Panc1 (cell line): ENCODE measurements around the gene GNPDA2. TPM values are rescaled to one million over a fixed set of nuclear protein-coding genes. Genes with fewer than 3 reads are reported as not detected.

Experiments
- ATAC-seq: fragments of 200-7000 bp; cut with Tn5 transposase; 2 replicates; pipeline ENCODE4 v1.9.1; 2020; ENCODE audit warnings: mild to moderate bottlenecking, moderate library complexity
- BruUV-seq: library from RNA; stranded (reverse); fragments of 400-500 nt; replicated peaks from 2 replicates; lab custom pipeline; 2021; lab: Mats Ljungman, UMichigan
- CTCF ChIA-PET: fragments of 300-600 bp; sonication (Branson Sonifier 250); formaldehyde crosslinking; loops from one replicate; lab custom pipeline; 2022; ENCODE audit warnings: antibody characterized with exemption; lab: Charles Lee
- POLR2A ChIA-PET: fragments of 300-600 bp; sonication (Branson Sonifier 250); formaldehyde crosslinking; loops from one replicate; lab custom pipeline; 2022; ENCODE audit warnings: antibody characterized with exemption; lab: Charles Lee
- DNase-seq: peaks from one replicate; pipeline ENCODE4 v3.0.0-alpha.2; 2010; ENCODE audit warnings: low read depth, low spot score
- H3K27ac ChIP-seq: 2 replicates; pipeline ENCODE4 v1.5.1; 2011; ENCODE audit warnings: mild to moderate bottlenecking, low read length, inconsistent platforms
- H3K27me3 ChIP-seq: fragments of 200-500 bp; sonication (Bioruptor generic); 2 replicates; pipeline ENCODE4 v1.6.0; 2014; ENCODE audit warnings: low read length, inconsistent platforms; ENCODE audit not compliant: control insufficient read depth, insufficient read depth
- H3K36me3 ChIP-seq: fragments of 200-500 bp; sonication (Bioruptor generic); 2 replicates; pipeline ENCODE4 v1.5.1; 2014; ENCODE audit warnings: inconsistent platforms, mild to moderate bottlenecking, low read length, moderate library complexity; ENCODE audit not compliant: control insufficient read depth, insufficient read depth
- H3K4me1 ChIP-seq: 2 replicates; pipeline ENCODE4 v1.5.1; 2011; ENCODE audit warnings: inconsistent platforms, mild to moderate bottlenecking, low read length, moderate library complexity; ENCODE audit not compliant: control insufficient read depth, insufficient read depth
- H3K4me3 ChIP-seq, 2 experiments: 2 replicates each; pipeline ENCODE4 v1.5.1; 2011 to 2012; ENCODE audit warnings: low read depth in 2 of 2, low read length in 2 of 2, mild to moderate bottlenecking in 2 of 2, inconsistent platforms in 1 of 2, moderate library complexity in 1 of 2
- H3K9me3 ChIP-seq: fragments of 200-500 bp; sonication (Bioruptor generic); 2 replicates; pipeline ENCODE4 v1.5.1; 2014; ENCODE audit warnings: low read depth, mild to moderate bottlenecking, inconsistent platforms, low read length, moderate library complexity; ENCODE audit not compliant: control insufficient read depth, insufficient read depth
- CTCF ChIP-seq: fragments of 450-650 bp; IDR thresholded peaks from 2 replicates; pipeline ENCODE4 v1.5.1; 2017; ENCODE audit warnings: mild to moderate bottlenecking
- POLR2AphosphoS5 ChIP-seq: IDR thresholded peaks from 2 replicates; pipeline ENCODE4 v1.6.1; 2012; ENCODE audit warnings: mild to moderate bottlenecking, low read depth, low read length, moderate library complexity
- REST ChIP-seq, 2 experiments: IDR thresholded peaks; 2 replicates each; pipeline ENCODE4 v1.6.1; 2011 to 2012; ENCODE audit warnings: low read depth in 2 of 2, control low read depth in 1 of 2, low read length in 1 of 2, mild to moderate bottlenecking in 1 of 2, moderate library complexity in 1 of 2; ENCODE audit not compliant: insufficient read depth in 1 of 2
- SIN3A ChIP-seq: IDR thresholded peaks from 2 replicates; pipeline ENCODE4 v1.6.1; 2012; ENCODE audit warnings: low read depth, mild to moderate bottlenecking, low read length, moderate library complexity, borderline replicate concordance; ENCODE audit not compliant: insufficient read depth
- TCF7L2 ChIP-seq: IDR thresholded peaks from 2 replicates; pipeline ENCODE4 v1.6.1; 2011; ENCODE audit warnings: mild to moderate bottlenecking, low read depth, low read length, inconsistent platforms
- in situ Hi-C: cut with HindIII; loops from 2 replicates; pipeline ENCODE4 v1.10.0; 2016; ENCODE audit warnings: low sequenced_read_pairs, low pct_unique_long_range_greater_than_20kb
- intact Hi-C: fragments of 100-400 bp; cut with micrococcal nuclease; formaldehyde crosslinking; loops from one replicate; pipeline ENCODE4 v1.10.0; 2022; ENCODE audit not compliant: unreplicated experiment
- total RNA-seq: library from RNA; stranded (reverse); gene quantifications from one replicate; pipeline ENCODE4 v1.2.1, GENCODE V29; 2021; ENCODE audit not compliant: unreplicated experiment

The GNPDA2 gene
- total RNA-seq, 1 experiment from 2014 or later, result 17.9 TPM

GRCh38 chr4:44700427-44700826 is 25.9 kb downstream of the GNPDA2 start:
- Histone ChIP-seq H3K4me1 (no peaks in the 10 kb centered on the region), H3K27me3 (no peaks in the 10 kb centered on the region), H3K27ac (no peak overlapping the region), H3K36me3 (peaks cover 9% of the 10 kb centered on the region), H3K4me3 (no peak overlapping the region), H3K9me3 (no peaks in the 10 kb centered on the region)
- no peak for DNase-seq
- TF ChIP-seq CTCF, result no peak
- POLR2A ChIA-PET, result no interaction called here
- TSS peak; percentile 34 for BruUV-seq
- intact Hi-C loops (no loop called here), in situ Hi-C loops (no loop called here)
- ATAC-seq, result no peak
- CTCF ChIA-PET, result no interaction called here

DNA sequence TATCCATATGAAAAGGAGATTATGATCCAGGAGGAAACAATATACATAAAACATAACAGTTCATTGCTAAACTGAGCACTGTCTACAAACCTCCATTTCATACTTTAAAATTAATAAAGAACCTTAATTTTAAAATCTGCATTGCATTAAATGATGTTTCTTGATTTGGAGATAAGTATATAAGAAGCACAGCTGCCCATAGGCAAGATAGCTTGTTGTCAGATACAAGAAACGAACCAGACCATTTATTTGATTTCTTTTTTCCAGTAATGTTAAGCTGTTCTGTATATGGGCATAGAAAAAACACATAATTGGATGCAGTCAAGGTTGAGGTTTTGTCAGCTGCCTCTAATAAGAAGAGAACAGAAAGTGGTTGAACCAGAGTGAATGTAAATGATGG is 41.7 kb downstream of the GNPDA2 start:
- BruUV-seq, result no TSS peak
- in situ Hi-C loops, result no loop called here
- no peaks in the 10 kb centered on the region; the same call in 1 of the 2 replicates for H3K4me1 ChIP-seq
- peaks cover 31% of the 10 kb centered on the region for H3K36me3 ChIP-seq
- ATAC-seq (no peak), DNase-seq (no peak)
- H3K27me3 ChIP-seq, result no peaks in the 10 kb centered on the region
- ChIA-PET CTCF (no interaction called here), POLR2A (no interaction called here)
- no peak overlapping the region for H3K4me3 ChIP-seq
- no peaks in the 10 kb centered on the region for H3K9me3 ChIP-seq
- no peak overlapping the region for H3K27ac ChIP-seq
- intact Hi-C loops, result no loop called here
- TF ChIP-seq CTCF (no peak), POLR2AphosphoS5 (no peak), SIN3A (no peak), REST (IDR thresholded peaks at IDR 0.05; ENCODE audit: insufficient read depth in 1 of 2, low read depth in 2 of 2, low read length in 1 of 2) (no peak), TCF7L2 (no peak)

- no peak for ATAC-seq
- CTCF ChIA-PET, result no interaction called here
- H3K9me3 ChIP-seq, result no peaks in the 10 kb centered on the region
Observed at GRCh38 chr4:44679060-44679459, 47.3 kb downstream of the GNPDA2 start.

More at GRCh38 chr4:44679060-44679459, 47.3 kb downstream of the GNPDA2 start:
- peaks cover 21% of the 10 kb centered on the region for H3K36me3 ChIP-seq
- H3K4me1 ChIP-seq, result no peaks in the 10 kb centered on the region; the same call in 1 of the 2 replicates
- no peaks in the 10 kb centered on the region for H3K27me3 ChIP-seq
- TF ChIP-seq TCF7L2 (no peak), CTCF (no peak), REST (IDR thresholded peaks at IDR 0.05; ENCODE audit: insufficient read depth in 1 of 2, low read depth in 2 of 2, low read length in 1 of 2) (no peak), POLR2AphosphoS5 (no peak), SIN3A (no peak)
- no TSS peak for BruUV-seq
- POLR2A ChIA-PET, result no interaction called here
- H3K27ac ChIP-seq, result peak overlapping the region; percentile 91
- in situ Hi-C loops (no loop called here), intact Hi-C loops (no loop called here)
- DNase-seq, result no peak
- peak overlapping the region; percentile 85 to 89 for H3K4me3 ChIP-seq
